Measurements from ENCODE around the gene VKORC1.

Gene VKORC1

GRCh38 chr16:31067342-31067741 lies 27.3 kb downstream of the VKORC1 start:
- DNase-seq (ENCODE audit: extremely low read depth in 1 of 2, low read depth in 1 of 2): no peak

GRCh38 chr16:31064882-31065461 lies 29.6 kb downstream of the VKORC1 start:
- no peak for DNase-seq (ENCODE audit: extremely low read depth in 1 of 2, low read depth in 1 of 2)

- DNase-seq (ENCODE audit: extremely low read depth in 1 of 2, low read depth in 1 of 2): no peak
Measured at GRCh38 chr16:31063843-31064611, 30.6 kb downstream of the VKORC1 start.

DNA sequence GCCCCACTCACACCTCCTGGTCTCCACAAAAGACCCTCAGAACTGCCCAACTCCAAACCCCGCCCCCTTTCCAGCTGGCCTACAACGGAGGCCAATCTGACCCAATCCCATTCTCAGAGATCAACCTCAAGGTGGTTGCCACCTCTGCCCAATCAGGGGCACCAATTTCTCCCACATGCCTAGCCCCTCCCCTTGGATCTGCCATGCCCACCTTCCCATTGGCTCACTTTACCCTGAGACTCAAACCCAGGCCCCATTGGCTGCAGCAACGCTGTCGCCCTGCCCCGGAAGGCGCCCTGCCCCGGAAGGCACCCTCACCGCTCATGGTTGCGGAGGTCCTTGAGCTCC lies 31.1 kb downstream of the VKORC1 start:
- DNase-seq (ENCODE audit: extremely low read depth in 1 of 2, low read depth in 1 of 2): no peak

GRCh38 chr16:31061813-31062440 lies 32.7 kb downstream of the VKORC1 start:
- no peak for DNase-seq (ENCODE audit: extremely low read depth in 1 of 2, low read depth in 1 of 2)

DNA sequence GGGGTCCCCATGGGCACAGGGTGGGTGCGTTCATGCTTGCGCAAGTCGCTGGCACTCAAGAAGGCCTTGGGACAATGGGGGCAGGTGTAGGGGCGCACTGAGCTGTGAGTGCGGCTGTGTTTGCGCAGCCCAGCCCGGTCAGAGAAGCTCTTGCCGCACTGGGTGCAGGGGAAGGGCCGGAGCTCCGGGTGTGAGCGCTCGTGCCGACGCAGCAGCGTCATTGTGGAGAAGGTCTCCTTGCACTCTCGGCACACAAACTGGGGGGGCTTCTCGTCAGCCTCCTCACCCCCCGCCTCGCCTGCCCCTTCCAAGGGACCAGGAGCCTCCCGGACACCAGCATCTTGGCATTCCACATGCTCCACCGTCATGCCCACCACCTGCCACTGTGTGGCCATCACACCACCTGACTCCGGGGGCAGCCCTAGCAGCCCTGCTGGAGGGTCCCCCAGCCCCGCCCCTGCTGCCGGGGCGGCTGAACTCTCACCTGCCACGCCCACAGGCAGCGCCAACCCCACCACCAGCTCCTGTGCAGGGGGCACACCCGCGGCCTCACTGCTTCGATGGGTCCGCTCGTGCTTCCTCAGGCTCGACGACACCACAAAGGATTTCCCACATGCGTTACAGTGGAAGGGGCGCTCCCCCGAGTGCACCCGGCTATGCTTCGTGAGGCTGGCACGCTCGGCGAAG lies 33.3 kb downstream of the VKORC1 start:
- DNase-seq (ENCODE audit: extremely low read depth in 1 of 2, low read depth in 1 of 2): no peak

- DNase-seq (ENCODE audit: extremely low read depth in 1 of 2, low read depth in 1 of 2): no peak
Measured at GRCh38 chr16:31055613-31056012, 39.0 kb downstream of the VKORC1 start.

GRCh38 chr16:31052114-31052513 lies 42.5 kb downstream of the VKORC1 start:
- no peak for DNase-seq (ENCODE audit: extremely low read depth in 1 of 2, low read depth in 1 of 2)

GRCh38 chr16:31050280-31051030 lies 44.1 kb downstream of the VKORC1 start:
- no peak for DNase-seq (ENCODE audit: extremely low read depth in 1 of 2, low read depth in 1 of 2)

- DNase-seq (ENCODE audit: extremely low read depth in 1 of 2, low read depth in 1 of 2): no peak
Measured at GRCh38 chr16:31043898-31044481, 50.6 kb downstream of the VKORC1 start.

DNA sequence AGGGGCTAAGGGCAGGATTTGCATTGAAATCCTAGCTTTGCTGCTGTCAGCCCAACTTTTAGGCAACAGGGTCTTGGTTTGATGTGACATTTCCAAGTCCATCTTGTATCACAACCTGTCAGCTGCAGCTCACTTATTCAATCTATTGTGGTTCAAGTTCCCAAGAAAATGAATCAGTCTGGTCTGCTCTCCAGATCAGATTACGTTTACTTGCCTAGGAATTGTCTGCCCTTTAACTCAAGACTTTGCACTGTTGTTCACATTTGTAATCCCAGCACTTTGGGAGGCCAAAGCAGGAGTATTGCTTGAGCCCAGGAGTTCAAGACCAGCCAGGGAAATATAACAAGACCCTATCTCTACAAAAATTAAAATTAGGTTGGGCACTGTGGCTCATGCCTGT lies 51.2 kb downstream of the VKORC1 start:
- DNase-seq (ENCODE audit: extremely low read depth in 1 of 2, low read depth in 1 of 2): no peak

DNA sequence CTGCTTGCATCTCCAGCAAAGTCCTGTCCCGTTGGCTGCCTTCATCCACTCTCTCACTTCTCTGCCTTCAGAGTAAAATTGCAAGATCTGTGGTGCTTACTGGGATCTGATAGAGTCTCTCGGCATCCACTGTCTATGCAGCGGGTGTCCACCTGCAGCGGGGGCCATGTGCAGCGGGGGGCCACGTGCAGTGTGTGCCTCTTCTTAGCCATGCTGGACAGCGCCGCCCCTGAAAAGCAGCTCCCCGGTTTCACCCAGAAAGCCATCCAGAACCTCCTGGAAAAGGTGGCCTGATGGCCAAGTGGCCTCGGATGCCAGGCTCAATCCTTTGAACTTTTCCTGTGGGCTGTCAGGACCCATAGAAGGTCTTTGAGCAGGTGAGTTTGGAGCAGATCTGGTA lies 51.7 kb downstream of the VKORC1 start:
- no peak for DNase-seq (ENCODE audit: extremely low read depth in 1 of 2, low read depth in 1 of 2)
